GM20000 (cell line): Measurements from ENCODE around the gene IRX6.

Experiments used
- DNase-seq: peaks from one replicate; pipeline ENCODE4 v3.0.0; 2012; ENCODE audit warnings: low spot score
- TF ChIP-seq, protein P1 (sequence below): IDR thresholded peaks from 2 replicates; pipeline ENCODE4 v1.5.1; 2012; ENCODE audit warnings: mild to moderate bottlenecking, control low read depth; ENCODE audit errors: extremely low read depth, missing control alignments

Gene IRX6

DNA sequence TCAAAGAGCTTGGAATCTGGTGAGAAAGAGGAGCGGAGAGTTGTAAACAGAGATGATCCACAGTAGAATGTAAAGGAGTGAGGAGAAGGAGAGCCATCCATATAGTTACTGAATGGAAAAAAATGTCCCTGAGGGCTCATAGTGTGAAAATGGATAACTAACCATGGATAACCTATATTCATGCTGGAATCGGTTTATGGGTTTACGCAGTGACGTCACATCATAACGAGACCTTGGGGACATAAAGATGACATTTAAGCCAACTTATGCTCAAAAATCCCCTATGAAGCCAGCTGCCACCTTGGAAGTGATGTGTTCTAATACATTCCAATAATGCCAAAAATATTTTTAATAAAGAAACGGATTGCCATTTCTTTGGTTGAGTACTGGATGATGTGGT lies 22.5 kb downstream of the IRX6 start:
- no peak for DNase-seq
- TF ChIP-seq, protein P1, sequence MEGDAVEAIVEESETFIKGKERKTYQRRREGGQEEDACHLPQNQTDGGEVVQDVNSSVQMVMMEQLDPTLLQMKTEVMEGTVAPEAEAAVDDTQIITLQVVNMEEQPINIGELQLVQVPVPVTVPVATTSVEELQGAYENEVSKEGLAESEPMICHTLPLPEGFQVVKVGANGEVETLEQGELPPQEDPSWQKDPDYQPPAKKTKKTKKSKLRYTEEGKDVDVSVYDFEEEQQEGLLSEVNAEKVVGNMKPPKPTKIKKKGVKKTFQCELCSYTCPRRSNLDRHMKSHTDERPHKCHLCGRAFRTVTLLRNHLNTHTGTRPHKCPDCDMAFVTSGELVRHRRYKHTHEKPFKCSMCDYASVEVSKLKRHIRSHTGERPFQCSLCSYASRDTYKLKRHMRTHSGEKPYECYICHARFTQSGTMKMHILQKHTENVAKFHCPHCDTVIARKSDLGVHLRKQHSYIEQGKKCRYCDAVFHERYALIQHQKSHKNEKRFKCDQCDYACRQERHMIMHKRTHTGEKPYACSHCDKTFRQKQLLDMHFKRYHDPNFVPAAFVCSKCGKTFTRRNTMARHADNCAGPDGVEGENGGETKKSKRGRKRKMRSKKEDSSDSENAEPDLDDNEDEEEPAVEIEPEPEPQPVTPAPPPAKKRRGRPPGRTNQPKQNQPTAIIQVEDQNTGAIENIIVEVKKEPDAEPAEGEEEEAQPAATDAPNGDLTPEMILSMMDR: no peak

DNA sequence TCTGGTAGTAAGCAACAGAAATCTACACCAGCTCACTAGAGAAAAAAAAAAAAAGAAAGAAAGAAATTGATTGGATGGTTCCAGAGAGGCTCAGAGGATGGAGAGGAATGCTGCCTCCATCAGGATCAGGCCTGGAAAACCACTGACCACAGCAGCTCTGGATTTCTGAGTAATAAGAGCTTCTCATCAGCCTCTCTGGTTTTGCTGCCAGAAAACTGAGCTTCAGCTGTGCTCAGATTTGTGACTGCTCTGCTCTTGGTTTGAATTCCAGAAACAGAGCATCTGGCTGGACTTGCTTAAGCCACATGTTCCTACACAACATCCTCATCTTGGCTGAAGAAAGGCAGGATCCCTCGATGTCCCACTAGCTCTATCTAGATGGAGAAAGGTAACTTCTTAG lies 25.9 kb downstream of the IRX6 start:
- TF ChIP-seq, protein P1: no peak
- DNase-seq: no peak

DNA sequence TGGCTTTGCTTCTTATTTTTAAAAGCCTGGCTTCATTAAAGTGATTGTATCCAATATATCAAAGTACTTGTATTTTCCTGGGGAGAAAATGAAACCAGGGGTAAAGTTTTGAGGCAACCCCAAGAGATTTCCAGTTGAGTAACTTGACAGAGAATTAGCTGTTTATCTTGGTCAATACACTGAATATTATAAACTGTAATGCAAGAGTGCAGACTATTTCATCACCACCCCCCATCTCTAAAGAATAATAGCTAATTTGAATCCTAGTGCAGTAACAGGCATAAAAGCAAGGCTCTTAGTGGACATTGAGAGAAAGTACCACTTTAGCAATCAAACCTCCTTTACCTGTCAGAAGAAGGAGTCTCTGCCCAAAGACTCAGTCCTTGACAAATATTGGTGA lies 27.0 kb downstream of the IRX6 start:
- no peak for DNase-seq
- TF ChIP-seq, protein P1: no peak

DNA sequence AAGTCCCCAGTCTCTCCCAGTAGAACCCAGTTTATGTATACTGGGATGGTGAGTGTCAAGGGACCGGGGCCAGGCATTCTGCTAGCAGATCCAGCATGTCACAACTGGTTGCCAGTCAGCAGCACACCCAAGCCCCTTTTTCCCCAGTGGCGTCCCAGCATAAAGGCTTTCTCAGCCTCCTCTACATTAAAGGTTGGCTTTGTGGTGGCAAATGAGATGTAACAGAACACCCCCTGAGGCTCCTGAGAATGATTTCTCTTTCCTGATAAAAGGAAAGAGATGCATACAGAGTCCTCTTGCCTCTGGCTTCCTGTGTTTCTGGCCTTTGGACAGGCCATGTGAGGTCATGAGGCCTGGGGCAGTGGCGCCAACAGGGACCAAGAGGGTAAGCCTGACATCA lies 27.9 kb downstream of the IRX6 start:
- TF ChIP-seq, protein P1: no peak

DNA sequence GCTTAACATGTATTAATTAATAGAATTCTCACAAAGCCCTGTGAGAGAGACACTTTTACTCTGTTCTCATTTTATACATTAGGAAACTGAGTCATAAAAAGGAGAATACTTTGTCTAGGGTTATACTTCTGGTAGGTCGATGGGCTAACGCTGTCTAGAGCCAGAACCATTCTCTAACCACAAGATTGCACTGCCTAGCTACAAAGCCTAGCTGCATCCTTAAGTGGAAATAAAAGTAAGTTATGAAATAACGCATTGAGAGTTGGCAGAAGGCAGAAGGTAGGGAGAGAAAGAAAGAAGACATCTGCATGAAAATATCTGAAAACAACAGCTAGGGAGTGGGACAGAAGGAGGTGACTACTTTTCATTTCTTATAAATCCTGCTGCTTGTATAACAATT lies 33.2 kb downstream of the IRX6 start:
- DNase-seq: no peak
- TF ChIP-seq, protein P1: no peak

More for the DNA sequence above, 27.9 kb downstream of the IRX6 start:
- no peak for DNase-seq

DNA sequence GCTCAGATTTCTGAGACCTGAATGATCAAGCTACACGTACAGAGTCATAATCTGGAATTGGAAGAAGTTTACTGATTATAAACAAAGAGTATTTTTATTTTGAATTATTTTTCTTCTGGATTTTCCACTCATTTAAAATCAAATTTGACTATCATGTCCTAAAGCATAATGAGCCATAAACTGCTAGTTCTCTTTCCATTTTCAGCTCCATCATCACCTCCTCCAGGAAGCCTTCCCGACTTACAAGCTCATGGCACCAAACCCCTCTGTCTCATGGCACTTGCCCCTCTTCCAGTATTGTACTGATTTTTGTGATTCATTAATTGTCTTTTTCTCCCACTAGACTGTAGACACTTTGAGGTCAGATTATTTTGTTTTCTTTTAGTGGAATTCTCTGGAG lies 35.9 kb downstream of the IRX6 start:
- no peak for DNase-seq
- TF ChIP-seq, protein P1: no peak

DNA sequence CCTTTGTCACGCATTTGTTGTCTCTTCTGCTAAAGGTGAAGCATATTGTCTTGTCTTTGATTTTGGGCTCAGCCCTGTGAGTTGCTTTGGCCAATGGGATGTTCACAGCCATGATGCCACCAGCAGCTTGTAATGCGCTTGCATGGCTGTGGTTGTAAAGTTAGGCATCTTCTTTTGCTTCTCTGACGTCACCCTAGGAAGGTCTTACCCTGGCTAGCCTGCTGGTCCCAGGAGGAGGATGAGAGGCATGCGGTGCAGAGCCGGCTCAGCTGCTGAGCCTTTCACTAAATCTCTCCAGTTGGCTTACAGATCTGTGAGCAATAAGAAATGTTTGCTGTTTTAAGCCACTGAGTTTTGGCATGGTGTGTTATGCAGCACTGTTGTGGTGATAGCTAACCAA lies 40.8 kb downstream of the IRX6 start:
- no peak for DNase-seq
- TF ChIP-seq, protein P1: no peak
